ENCODE data around the gene GNPTG. TPM values are rescaled to one million over a fixed set of nuclear protein-coding genes. Genes with fewer than 3 reads are reported as not detected.

Gene GNPTG
- total and polyA plus RNA-seq, 2 of the 8 experiments (the other 6 are each of a cell fraction or from before 2014, with no cell fraction given): 26.2 to 51.2 TPM

GRCh38 chr16:1308036-1308976, 43.4 kb upstream of the GNPTG start (continued):
- TF ChIP-seq MAFK (IDR thresholded peaks at IDR 0.05; ENCODE audit: low read depth, low read length) (no peak), ASH2L (IDR thresholded peaks at IDR 0.05; ENCODE audit: low read length) (peak; percentile 41), POLR2AphosphoS5 (IDR thresholded peaks at IDR 0.05; ENCODE audit: low read depth, low read length) (no peak; the same call in 1 of the 2 replicates), SIN3A (conservative IDR thresholded peaks at IDR 0.05 in 1 of 2, IDR thresholded peaks at IDR 0.05 in 1 of 2; ENCODE audit: low read depth in 1 of 2, low read length in 2 of 2) (peak in 1 of 2 experiments; percentile 24; a peak in 1 of 4 replicates), JUND (IDR thresholded peaks at IDR 0.05; ENCODE audit: low read length) (no peak), NANOG (IDR thresholded peaks at IDR 0.05; ENCODE audit: insufficient read depth, low read depth, low read length, poor library complexity, severe bottlenecking) (no peak), HDAC2 (IDR thresholded peaks at IDR 0.05; ENCODE audit: borderline replicate concordance in 1 of 2, low read depth in 2 of 2, low read length in 2 of 2) (peak in 1 of 2 experiments; percentile 82; a peak in 1 of 4 replicates), CHD1 (IDR thresholded peaks at IDR 0.05; ENCODE audit: low read depth, low read length) (no peak), EP300 (IDR thresholded peaks at IDR 0.05; ENCODE audit: borderline replicate concordance in 1 of 2, low read depth in 2 of 2, low read length in 2 of 2) (no peak), FOSL1 (IDR thresholded peaks at IDR 0.05; ENCODE audit: insufficient read depth, low read depth, low read length) (no peak), KDM4A (IDR thresholded peaks at IDR 0.05; ENCODE audit: low read depth, low read length, severe bottlenecking) (peak; percentile 57), EGR1 (IDR thresholded peaks at IDR 0.05; ENCODE audit: borderline replicate concordance, low read depth, low read length) (peak; percentile 84; the same call in 1 of the 2 replicates), NRF1 (IDR thresholded peaks at IDR 0.05; ENCODE audit: low read depth, low read length) (no peak), SIX5 (IDR thresholded peaks at IDR 0.05; ENCODE audit: low read depth, low read length) (no peak), TCF12 (IDR thresholded peaks at IDR 0.05; ENCODE audit: low read depth, low read length) (0 out of 2 replicates have a peak, but pooled peaks have one; percentile 29), TAF7 (optimal IDR thresholded peaks at IDR 0.05; ENCODE audit: borderline replicate concordance, low read depth, low read length) (no peak), TBP (IDR thresholded peaks at IDR 0.05; ENCODE audit: low read depth, low read length) (no peak), BACH1 (IDR thresholded peaks at IDR 0.05; ENCODE audit: low read length) (peak; percentile 90), KDM1A (IDR thresholded peaks at IDR 0.05; ENCODE audit: borderline replicate concordance, low read length) (peak; percentile 21; the same call in 1 of the 2 replicates)
